ENCODE data around the gene INPP5D. TPM values are rescaled to one million over a fixed set of nuclear protein-coding genes. Genes with fewer than 3 reads are reported as not detected.

The INPP5D gene
- total and polyA plus RNA-seq, 5 donors from 2014 or later = 56.9 to 278 (median 69.9) TPM

- H3K27me3 Mint-ChIP-seq = no peaks in the 10 kb centered on the region
- no peak for ATAC-seq (ENCODE audit: low read depth in 2 of 2)
- H3K9me3 ChIP-seq (ENCODE audit: control insufficient read depth in 2 of 2, low read length in 2 of 2) = peaks cover 0 to 6% of the 10 kb centered on the region in 2 experiments
- peaks cover 5% of the 10 kb centered on the region for H3K4me1 ChIP-seq (ENCODE audit: control insufficient read depth, insufficient read depth, low read length, poor library complexity, severe bottlenecking)
- no peaks in the 10 kb centered on the region for H3K27me3 ChIP-seq (ENCODE audit: control insufficient read depth, insufficient read depth, low read length)
- peaks cover 0 to 6% (median 3%) of the 10 kb centered on the region in 7 donors for H3K9me3 Mint-ChIP-seq
- H3K36me3 ChIP-seq (ENCODE audit: control insufficient read depth, insufficient read depth, low read length) = peaks cover 81% of the 10 kb centered on the region
- peaks cover 6 to 30% (median 10%) of the 10 kb centered on the region in 4 donors for H3K4me1 Mint-ChIP-seq
- peak overlapping the region; percentile 64 to 65 (median 65) for H3K27ac Mint-ChIP-seq
- H3K36me3 Mint-ChIP-seq = peaks cover 57% of the 10 kb centered on the region
- peak overlapping the region in 1 of 4 donors; percentile 22 for H3K4me3 Mint-ChIP-seq
- no peak overlapping the region for H3K27ac ChIP-seq (ENCODE audit: insufficient read depth, low read length, poor library complexity, severe bottlenecking)
- no peak for DNase-seq
- no peak overlapping the region for H3K4me3 ChIP-seq (ENCODE audit: low read depth, low read length)
Observed at GRCh38 chr2:233133239-233133638, 73.1 kb downstream of the INPP5D start.

- peaks cover 0 to 6% (median 3%) of the 10 kb centered on the region in 7 donors for H3K9me3 Mint-ChIP-seq
- peaks cover 77% of the 10 kb centered on the region for H3K36me3 ChIP-seq (ENCODE audit: control insufficient read depth, insufficient read depth, low read length)
- no peak overlapping the region for H3K27ac ChIP-seq (ENCODE audit: insufficient read depth, low read length, poor library complexity, severe bottlenecking)
- peaks cover 57% of the 10 kb centered on the region for H3K36me3 Mint-ChIP-seq
- H3K27me3 ChIP-seq (ENCODE audit: control insufficient read depth, insufficient read depth, low read length) = no peaks in the 10 kb centered on the region
- H3K4me3 ChIP-seq (ENCODE audit: low read depth, low read length) = no peak overlapping the region
- H3K27ac Mint-ChIP-seq = no peak overlapping the region
- no peak for DNase-seq
- H3K4me3 Mint-ChIP-seq = no peak overlapping the region
- no peak for ATAC-seq (ENCODE audit: low read depth in 2 of 2)
- H3K4me1 Mint-ChIP-seq = peaks cover 6 to 29% (median 8%) of the 10 kb centered on the region in 4 donors
- no peaks in the 10 kb centered on the region for H3K27me3 Mint-ChIP-seq
- peaks cover 0 to 6% of the 10 kb centered on the region in 2 experiments for H3K9me3 ChIP-seq (ENCODE audit: control insufficient read depth in 2 of 2, low read length in 2 of 2)
- H3K4me1 ChIP-seq (ENCODE audit: control insufficient read depth, insufficient read depth, low read length, poor library complexity, severe bottlenecking) = no peaks in the 10 kb centered on the region
Observed at GRCh38 chr2:233135421-233135820, 75.3 kb downstream of the INPP5D start.

GRCh38 chr2:233137040-233137439, 76.9 kb downstream of the INPP5D start:
- Histone ChIP-seq H3K9me3 (ENCODE audit: control insufficient read depth in 2 of 2, low read length in 2 of 2) (peaks cover 0 to 6% of the 10 kb centered on the region in 2 experiments), H3K4me3 (ENCODE audit: low read depth, low read length) (no peak overlapping the region), H3K27me3 (ENCODE audit: control insufficient read depth, insufficient read depth, low read length) (no peaks in the 10 kb centered on the region), H3K27ac (ENCODE audit: insufficient read depth, low read length, poor library complexity, severe bottlenecking) (no peak overlapping the region), H3K36me3 (ENCODE audit: control insufficient read depth, insufficient read depth, low read length) (peaks cover 76% of the 10 kb centered on the region), H3K4me1 (ENCODE audit: control insufficient read depth, insufficient read depth, low read length, poor library complexity, severe bottlenecking) (peaks cover 8% of the 10 kb centered on the region)
- ATAC-seq (ENCODE audit: low read depth in 2 of 2) = no peak
- Mint-ChIP-seq H3K27ac (no peak overlapping the region), H3K4me3 (no peak overlapping the region), H3K4me1 (peaks cover 13 to 38% (median 20%) of the 10 kb centered on the region in 4 donors), H3K9me3 (peaks cover 0 to 6% (median 2%) of the 10 kb centered on the region in 7 donors), H3K36me3 (peaks cover 59% of the 10 kb centered on the region), H3K27me3 (no peaks in the 10 kb centered on the region)
- no peak for DNase-seq

GRCh38 chr2:233140077-233140585, 80.0 kb downstream of the INPP5D start:
- H3K27me3 Mint-ChIP-seq = no peaks in the 10 kb centered on the region
- Histone ChIP-seq H3K27ac (ENCODE audit: insufficient read depth, low read length, poor library complexity, severe bottlenecking) (no peak overlapping the region), H3K4me3 (ENCODE audit: low read depth, low read length) (no peak overlapping the region), H3K36me3 (ENCODE audit: control insufficient read depth, insufficient read depth, low read length) (peaks cover 70% of the 10 kb centered on the region), H3K4me1 (ENCODE audit: control insufficient read depth, insufficient read depth, low read length, poor library complexity, severe bottlenecking) (peaks cover 13% of the 10 kb centered on the region), H3K9me3 (ENCODE audit: control insufficient read depth in 2 of 2, low read length in 2 of 2) (peaks cover 0 to 4% of the 10 kb centered on the region in 2 experiments), H3K27me3 (ENCODE audit: control insufficient read depth, insufficient read depth, low read length) (no peaks in the 10 kb centered on the region)
- DNase-seq = no peak
- ATAC-seq (ENCODE audit: low read depth in 2 of 2) = no peak
- peaks cover 59% of the 10 kb centered on the region for H3K36me3 Mint-ChIP-seq
- H3K4me3 Mint-ChIP-seq = no peak overlapping the region
- H3K4me1 Mint-ChIP-seq = peaks cover 10 to 52% (median 32%) of the 10 kb centered on the region in 4 donors
- H3K9me3 Mint-ChIP-seq = no peaks in the 10 kb centered on the region
- peak overlapping the region in 2 of 3 donors; percentile 73 to 90 for H3K27ac Mint-ChIP-seq

GRCh38 chr2:233140978-233141377, 80.8 kb downstream of the INPP5D start:
- H3K36me3 ChIP-seq (ENCODE audit: control insufficient read depth, insufficient read depth, low read length) = peaks cover 71% of the 10 kb centered on the region
- peaks cover 10 to 52% (median 34%) of the 10 kb centered on the region in 4 donors for H3K4me1 Mint-ChIP-seq
- no peaks in the 10 kb centered on the region for H3K9me3 ChIP-seq (ENCODE audit: control insufficient read depth in 2 of 2, low read length in 2 of 2)
- DNase-seq (no peak), ATAC-seq (ENCODE audit: low read depth in 2 of 2) (no peak)
- H3K4me1 ChIP-seq (ENCODE audit: control insufficient read depth, insufficient read depth, low read length, poor library complexity, severe bottlenecking) = peaks cover 13% of the 10 kb centered on the region
- no peaks in the 10 kb centered on the region for H3K27me3 Mint-ChIP-seq
- H3K36me3 Mint-ChIP-seq = peaks cover 59% of the 10 kb centered on the region
- H3K27ac ChIP-seq (ENCODE audit: insufficient read depth, low read length, poor library complexity, severe bottlenecking) = no peak overlapping the region
- H3K9me3 Mint-ChIP-seq = no peaks in the 10 kb centered on the region
- H3K4me3 Mint-ChIP-seq = peak overlapping the region in 1 of 4 donors; percentile 19
- no peaks in the 10 kb centered on the region for H3K27me3 ChIP-seq (ENCODE audit: control insufficient read depth, insufficient read depth, low read length)
- H3K4me3 ChIP-seq (ENCODE audit: low read depth, low read length) = no peak overlapping the region
- H3K27ac Mint-ChIP-seq = peak overlapping the region; percentile 42 to 90 (median 63)

- Mint-ChIP-seq H3K27ac (peak overlapping the region; percentile 84 to 90 (median 89)), H3K4me3 (peak overlapping the region in 3 of 4 donors; percentile 20 to 83 (median 43)), H3K36me3 (peaks cover 60% of the 10 kb centered on the region), H3K9me3 (no peaks in the 10 kb centered on the region), H3K27me3 (no peaks in the 10 kb centered on the region), H3K4me1 (peaks cover 10 to 49% (median 33%) of the 10 kb centered on the region in 4 donors)
- Histone ChIP-seq H3K36me3 (ENCODE audit: control insufficient read depth, insufficient read depth, low read length) (peaks cover 73% of the 10 kb centered on the region), H3K27me3 (ENCODE audit: control insufficient read depth, insufficient read depth, low read length) (no peaks in the 10 kb centered on the region), H3K9me3 (ENCODE audit: control insufficient read depth in 2 of 2, low read length in 2 of 2) (no peaks in the 10 kb centered on the region), H3K27ac (ENCODE audit: insufficient read depth, low read length, poor library complexity, severe bottlenecking) (peak overlapping the region; percentile 53), H3K4me1 (ENCODE audit: control insufficient read depth, insufficient read depth, low read length, poor library complexity, severe bottlenecking) (peaks cover 13% of the 10 kb centered on the region), H3K4me3 (ENCODE audit: low read depth, low read length) (no peak overlapping the region)
- ATAC-seq (ENCODE audit: low read depth in 2 of 2) = peak; percentile 30 to 57
- peak in 1 of 3 donors; percentile 78 for DNase-seq
Observed at GRCh38 chr2:233141901-233142300, 81.8 kb downstream of the INPP5D start.

- Mint-ChIP-seq H3K4me3 (peak overlapping the region in 3 of 4 donors; percentile 20 to 83 (median 33)), H3K36me3 (peaks cover 65% of the 10 kb centered on the region), H3K27ac (peak overlapping the region; percentile 84 to 90 (median 89)), H3K4me1 (peaks cover 10 to 49% (median 33%) of the 10 kb centered on the region in 4 donors), H3K9me3 (no peaks in the 10 kb centered on the region), H3K27me3 (no peaks in the 10 kb centered on the region)
- no peak overlapping the region for H3K27ac ChIP-seq (ENCODE audit: insufficient read depth, low read length, poor library complexity, severe bottlenecking)
- ATAC-seq (ENCODE audit: low read depth in 2 of 2) = peak; percentile 44 to 47
- peaks cover 78% of the 10 kb centered on the region for H3K36me3 ChIP-seq (ENCODE audit: control insufficient read depth, insufficient read depth, low read length)
- peaks cover 13% of the 10 kb centered on the region for H3K4me1 ChIP-seq (ENCODE audit: control insufficient read depth, insufficient read depth, low read length, poor library complexity, severe bottlenecking)
- no peaks in the 10 kb centered on the region for H3K9me3 ChIP-seq (ENCODE audit: control insufficient read depth in 2 of 2, low read length in 2 of 2)
- peak in 2 of 3 donors; percentile 24 to 78 for DNase-seq
- no peak overlapping the region for H3K4me3 ChIP-seq (ENCODE audit: low read depth, low read length)
- H3K27me3 ChIP-seq (ENCODE audit: control insufficient read depth, insufficient read depth, low read length) = no peaks in the 10 kb centered on the region
Observed at GRCh38 chr2:233142355-233142897, 82.3 kb downstream of the INPP5D start.
